Activated naive CD4-positive, alpha-beta T cell treated with Interleukin-2 at 50 U/mL for 16 hours (primary cell): Measurements from ENCODE around the gene COLEC12.

ENCODE experiments used
- DNase-seq: peaks from one replicate; pipeline ENCODE4 v3.0.0-alpha.2; 2020

Gene COLEC12

GRCh38 chr18:500632-501405 is at the start of gene COLEC12:
TSS of gene COLEC12 (minus strand) at chr18:500701. CDS start at chr18:500514, 187 bp downstream.
- DNase-seq = no peak

- no peak for DNase-seq
These were observed 49.5 kb upstream of the COLEC12 start for GRCh38 chr18:549967-550366.

GRCh38 chr18:543447-544078 is 43.1 kb upstream of the COLEC12 start:
- no peak for DNase-seq

- no peak for DNase-seq
These were observed 33.6 kb upstream of the COLEC12 start for GRCh38 chr18:533995-534601.

- DNase-seq = no peak
These were observed 32.1 kb upstream of the COLEC12 start for GRCh38 chr18:532632-533031.

GRCh38 chr18:532018-532417 is 31.5 kb upstream of the COLEC12 start:
- DNase-seq = no peak

- DNase-seq = no peak
These were observed 26.6 kb upstream of the COLEC12 start for GRCh38 chr18:527146-527545.

GRCh38 chr18:526681-527080 is 26.2 kb upstream of the COLEC12 start:
- no peak for DNase-seq

- DNase-seq = no peak
These were observed 24.7 kb upstream of the COLEC12 start for GRCh38 chr18:525036-525797.

- no peak for DNase-seq
These were observed 24.0 kb upstream of the COLEC12 start for GRCh38 chr18:524466-524865.

- DNase-seq = no peak
These were observed 23.1 kb upstream of the COLEC12 start for GRCh38 chr18:523561-523960.

- DNase-seq = no peak
These were observed 18.7 kb upstream of the COLEC12 start for GRCh38 chr18:519019-519879.

- DNase-seq = no peak
These were observed 17.6 kb upstream of the COLEC12 start for GRCh38 chr18:518081-518480.

GRCh38 chr18:515838-516237 is 15.3 kb upstream of the COLEC12 start:
- no peak for DNase-seq

- no peak for DNase-seq
These were observed 14.8 kb upstream of the COLEC12 start for GRCh38 chr18:515156-515815.

GRCh38 chr18:513826-514530 is 13.5 kb upstream of the COLEC12 start:
- no peak for DNase-seq

GRCh38 chr18:512957-513356 is 12.5 kb upstream of the COLEC12 start:
- DNase-seq = no peak

GRCh38 chr18:508835-509234 is 8.3 kb upstream of the COLEC12 start:
- no peak for DNase-seq

GRCh38 chr18:507636-508035 is 7.1 kb upstream of the COLEC12 start:
- DNase-seq = no peak

- no peak for DNase-seq
These were observed 6.3 kb upstream of the COLEC12 start for GRCh38 chr18:506801-507200.

- no peak for DNase-seq
These were observed 5.8 kb upstream of the COLEC12 start for GRCh38 chr18:506264-506663.
